Measurements from ENCODE around the gene A2ML1. TPM values are rescaled to one million over a fixed set of nuclear protein-coding genes. Genes with fewer than 3 reads are reported as not detected.

The A2ML1 gene
- total RNA-seq, 4 donors from 2014 or later: not detected

GRCh38 chr12:8890313-8891085 lies 68.1 kb downstream of the A2ML1 start:
- no peak for TF ChIP-seq CTCF (IDR thresholded peaks at IDR 0.05; ENCODE audit: low read depth)

GRCh38 chr12:8891976-8892375 lies 69.6 kb downstream of the A2ML1 start:
- TF ChIP-seq CTCF (IDR thresholded peaks at IDR 0.05; ENCODE audit: low read depth): no peak

- TF ChIP-seq CTCF (IDR thresholded peaks at IDR 0.05; ENCODE audit: low read depth): no peak
Measured at GRCh38 chr12:8894378-8894777, 72.0 kb downstream of the A2ML1 start.

- TF ChIP-seq CTCF (IDR thresholded peaks at IDR 0.05; ENCODE audit: low read depth): no peak
Measured at GRCh38 chr12:8894986-8895385, 72.6 kb downstream of the A2ML1 start.

- TF ChIP-seq CTCF (IDR thresholded peaks at IDR 0.05; ENCODE audit: low read depth): no peak
Measured at GRCh38 chr12:8897081-8897480, 74.7 kb downstream of the A2ML1 start.

GRCh38 chr12:8899830-8900229 lies 77.4 kb downstream of the A2ML1 start:
- no peak for TF ChIP-seq CTCF (IDR thresholded peaks at IDR 0.05; ENCODE audit: low read depth)

GRCh38 chr12:8903646-8904045 lies 81.2 kb downstream of the A2ML1 start:
- TF ChIP-seq CTCF (IDR thresholded peaks at IDR 0.05; ENCODE audit: low read depth): no peak

Measured in subcutaneous adipose tissue (tissue), 4 donors.